ENCODE measurements around the gene SLC35D3.

GRCh38 chr6:136967876-136968752 lies 46.0 kb downstream of the SLC35D3 start:
- TF ChIP-seq CTCF (IDR thresholded peaks at IDR 0.05) = peak; percentile 42 to 55 (median 51)
- TF ChIP-seq POLR2A (IDR thresholded peaks at IDR 0.05) = no peak
